Muscle layer of colon (tissue), 2 donors: Measurements from ENCODE around the gene PIGL.

Experiments
- H3K27ac ChIP-seq: one replicate; pipeline ENCODE4 v1.7.0; 2013; ENCODE audit warnings: low read depth, mild to moderate bottlenecking, low read length, moderate library complexity
- H3K27me3 ChIP-seq, 2 donors: one replicate each; pipeline ENCODE4 v1.7.0; 2013; ENCODE audit warnings: low read length in 2 of 2, mild to moderate bottlenecking in 2 of 2; ENCODE audit not compliant: insufficient read depth in 2 of 2, control insufficient read depth in 1 of 2
- H3K36me3 ChIP-seq: one replicate; pipeline ENCODE4 v1.7.0; 2013; ENCODE audit warnings: mild to moderate bottlenecking, low read length; ENCODE audit not compliant: insufficient read depth
- H3K4me1 ChIP-seq: one replicate; pipeline ENCODE4 v1.7.0; 2013; ENCODE audit warnings: mild to moderate bottlenecking, low read length; ENCODE audit not compliant: insufficient read depth
- H3K4me3 ChIP-seq, 2 donors: one replicate each; pipeline ENCODE4 v1.7.0; 2013; ENCODE audit warnings: low read length in 2 of 2, low read depth in 1 of 2, mild to moderate bottlenecking in 1 of 2, moderate library complexity in 1 of 2
- H3K9ac ChIP-seq: one replicate; pipeline ENCODE4 v1.7.0; 2013; ENCODE audit warnings: low read length
- H3K9me3 ChIP-seq: one replicate; pipeline ENCODE4 v1.7.0; 2013; ENCODE audit warnings: mild to moderate bottlenecking, low read length
- donor health status: abdominal sarcoma.
- donor health status: Adenocarcinoma of cecum.

The PIGL gene

DNA sequence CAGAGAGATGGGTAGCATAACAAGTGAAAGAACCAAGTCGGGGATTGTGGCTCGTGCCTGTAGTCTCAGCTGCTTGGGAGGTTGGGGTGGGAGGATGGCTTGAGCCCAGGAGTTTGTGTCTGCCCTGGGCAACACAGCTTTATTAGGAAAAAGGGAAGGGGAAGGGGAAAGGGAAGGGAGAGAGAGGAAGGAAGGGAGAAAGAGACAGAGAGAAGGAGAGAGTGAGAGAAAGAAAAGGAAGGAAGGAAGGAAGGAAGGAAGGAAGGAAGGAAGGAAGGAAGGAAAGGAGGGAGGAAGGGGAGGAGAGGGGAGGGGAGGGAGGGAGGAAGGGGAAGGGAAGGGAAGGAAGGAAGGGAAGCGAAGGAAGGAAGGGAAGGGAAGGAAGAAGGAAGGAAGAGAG lies 103.0 kb downstream of the PIGL start:
- H3K27me3 ChIP-seq, result no peaks in the 10 kb centered on the region
- H3K4me1 ChIP-seq, result no peaks in the 10 kb centered on the region
- H3K9me3 ChIP-seq, result no peaks in the 10 kb centered on the region
- no peak overlapping the region for H3K9ac ChIP-seq
- no peak overlapping the region for H3K27ac ChIP-seq
- H3K4me3 ChIP-seq, result no peak overlapping the region
- H3K36me3 ChIP-seq, result no peaks in the 10 kb centered on the region

DNA sequence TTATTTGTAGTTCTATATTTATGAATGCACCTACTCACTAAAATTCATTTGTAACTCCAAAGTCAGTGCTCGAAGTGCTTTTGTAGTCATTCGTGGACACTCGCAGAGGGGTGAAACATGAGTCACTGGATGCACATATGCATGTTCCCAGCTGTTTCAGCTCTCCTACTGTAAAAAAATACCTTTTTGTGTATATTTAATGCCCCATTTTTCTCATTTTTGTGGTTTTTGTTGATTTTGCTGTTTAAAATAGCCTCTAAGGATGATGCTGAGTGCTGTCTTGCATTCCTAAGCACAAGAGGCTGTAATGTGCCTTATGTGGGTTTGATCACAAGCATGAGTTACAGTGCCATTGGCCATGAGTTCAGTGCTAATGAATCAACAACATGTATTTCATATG lies 105.6 kb downstream of the PIGL start:
- H3K4me1 ChIP-seq, result no peaks in the 10 kb centered on the region
- H3K4me3 ChIP-seq, result no peak overlapping the region
- H3K36me3 ChIP-seq, result peaks cover 15% of the 10 kb centered on the region
- H3K27ac ChIP-seq, result no peak overlapping the region
- H3K9me3 ChIP-seq, result no peaks in the 10 kb centered on the region
- H3K27me3 ChIP-seq, result no peaks in the 10 kb centered on the region
- no peak overlapping the region for H3K9ac ChIP-seq

DNA sequence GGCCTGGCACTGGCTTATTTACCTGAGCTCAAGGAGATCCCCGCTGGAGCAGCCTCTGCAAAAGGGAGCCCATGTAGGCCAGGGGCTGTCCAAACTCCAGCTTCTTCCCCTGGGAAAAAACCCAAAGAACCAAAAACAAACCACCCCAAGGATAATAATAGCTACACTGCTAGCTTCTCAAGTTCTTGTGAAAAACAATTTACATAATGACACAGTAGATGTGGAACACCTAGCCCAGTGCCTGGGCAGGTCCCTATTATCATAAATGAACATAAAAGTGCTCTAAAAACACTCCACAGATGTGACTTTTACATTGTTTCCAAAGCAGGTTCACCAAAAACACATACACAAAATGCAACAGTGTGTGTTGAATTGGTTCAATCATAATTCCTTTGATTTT lies 109.0 kb downstream of the PIGL start:
- peaks cover 15% of the 10 kb centered on the region for H3K36me3 ChIP-seq
- H3K27ac ChIP-seq, result no peak overlapping the region
- no peak overlapping the region for H3K4me3 ChIP-seq
- no peaks in the 10 kb centered on the region for H3K4me1 ChIP-seq
- no peaks in the 10 kb centered on the region for H3K9me3 ChIP-seq
- H3K27me3 ChIP-seq, result no peaks in the 10 kb centered on the region
- H3K9ac ChIP-seq, result no peak overlapping the region

DNA sequence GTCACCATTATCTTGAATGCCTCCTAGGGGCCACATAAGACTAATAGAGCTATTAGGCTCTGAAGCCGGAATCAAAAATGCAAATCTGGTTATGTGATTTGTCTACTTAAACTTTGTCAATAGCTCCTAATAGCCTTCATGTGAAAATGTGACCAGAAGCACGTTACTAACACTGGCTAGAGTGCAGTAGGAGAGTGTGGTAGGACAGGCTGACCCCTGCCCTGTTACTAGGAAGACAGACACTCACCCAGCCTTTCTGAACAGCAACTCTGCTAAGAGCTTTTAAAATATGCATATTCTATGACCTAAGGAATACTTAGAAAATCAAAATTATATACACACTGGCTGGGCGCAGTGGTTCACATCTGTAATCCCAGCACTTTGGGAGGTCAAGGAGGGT lies 110.0 kb downstream of the PIGL start:
- Histone ChIP-seq H3K4me1 (no peaks in the 10 kb centered on the region), H3K9ac (no peak overlapping the region), H3K4me3 (no peak overlapping the region), H3K36me3 (peaks cover 15% of the 10 kb centered on the region), H3K27me3 (no peaks in the 10 kb centered on the region), H3K9me3 (no peaks in the 10 kb centered on the region), H3K27ac (no peak overlapping the region)

DNA sequence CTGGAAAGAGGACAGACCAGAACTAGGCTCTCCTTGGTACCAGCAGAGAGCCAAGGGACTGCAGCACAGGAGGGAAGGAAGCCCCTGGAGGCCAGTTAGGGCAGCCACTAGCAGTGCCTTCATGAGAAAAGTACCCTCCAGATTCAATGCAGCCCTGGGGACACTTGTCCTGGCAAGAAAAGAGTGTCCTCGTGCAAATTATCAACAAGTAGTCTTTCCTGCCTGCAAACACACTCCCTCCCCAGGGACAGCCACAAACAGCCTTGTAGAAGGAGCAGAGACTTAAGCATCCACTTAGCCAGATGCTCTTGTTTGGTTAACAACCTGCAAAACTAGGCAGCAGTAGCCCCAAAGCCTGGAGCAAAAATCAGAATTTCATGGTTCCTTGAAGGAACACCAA lies 112.0 kb downstream of the PIGL start:
- H3K36me3 ChIP-seq, result peaks cover 15% of the 10 kb centered on the region
- no peak overlapping the region for H3K9ac ChIP-seq
- no peaks in the 10 kb centered on the region for H3K4me1 ChIP-seq
- H3K27ac ChIP-seq, result no peak overlapping the region
- H3K9me3 ChIP-seq, result no peaks in the 10 kb centered on the region
- H3K27me3 ChIP-seq, result no peaks in the 10 kb centered on the region
- H3K4me3 ChIP-seq, result no peak overlapping the region

DNA sequence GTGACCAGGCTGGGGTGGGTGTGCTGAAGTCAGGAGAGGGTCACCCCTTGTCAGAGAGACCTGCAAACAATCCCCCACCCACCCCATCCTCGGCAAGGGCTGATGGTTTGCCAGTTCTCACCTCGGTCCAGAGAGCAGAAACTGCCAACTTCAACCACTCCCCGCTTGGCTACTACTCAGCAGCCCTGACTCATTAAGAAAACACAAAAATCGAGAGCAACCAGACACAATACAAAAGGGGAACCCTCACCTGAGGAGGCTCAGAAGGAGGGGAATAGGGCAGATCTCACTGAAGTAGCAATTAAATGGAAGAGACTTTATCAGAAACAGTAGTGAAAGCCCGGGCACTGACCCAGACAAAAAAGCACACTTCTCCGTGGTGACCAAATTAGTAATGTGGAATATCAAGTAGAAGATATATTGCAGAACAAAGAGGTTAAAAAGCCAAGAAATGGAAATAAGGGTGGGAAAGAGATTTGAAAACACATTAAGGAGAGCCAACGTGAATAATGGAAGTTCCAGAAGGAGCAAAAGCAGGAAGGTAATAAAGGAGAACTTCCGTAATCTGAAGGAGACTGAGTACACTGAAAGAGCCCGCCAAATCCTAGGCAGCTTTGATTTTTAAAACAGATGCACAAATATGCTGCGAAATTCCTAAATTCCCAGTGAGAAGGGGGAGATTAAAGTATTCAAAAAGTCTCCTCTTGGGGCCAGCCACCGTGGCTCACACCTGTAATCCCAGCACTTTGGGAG lies 112.7 kb downstream of the PIGL start:
- H3K4me3 ChIP-seq, result no peak overlapping the region
- no peak overlapping the region for H3K27ac ChIP-seq
- H3K36me3 ChIP-seq, result peaks cover 15% of the 10 kb centered on the region
- H3K4me1 ChIP-seq, result no peaks in the 10 kb centered on the region
- no peaks in the 10 kb centered on the region for H3K27me3 ChIP-seq
- H3K9ac ChIP-seq, result no peak overlapping the region
- H3K9me3 ChIP-seq, result no peaks in the 10 kb centered on the region

DNA sequence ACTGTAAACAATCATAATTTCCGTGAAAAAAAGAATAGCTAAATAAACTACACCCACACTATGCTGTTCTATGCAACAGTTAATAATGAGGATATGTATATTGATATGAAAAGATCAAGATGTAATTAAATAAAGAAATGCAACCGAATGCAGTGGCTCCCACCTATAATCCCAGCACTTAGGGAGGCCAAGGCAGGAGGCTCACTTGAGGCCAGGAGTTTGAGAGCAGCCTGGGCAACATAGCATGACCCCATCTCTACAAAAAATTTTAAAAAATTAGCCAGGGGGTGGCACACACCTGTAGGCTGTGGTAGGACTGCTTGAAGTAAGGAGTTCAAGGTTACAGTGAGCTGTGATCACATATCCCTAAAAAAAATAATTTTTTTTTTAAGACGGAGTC lies 121.4 kb downstream of the PIGL start:
- no peaks in the 10 kb centered on the region for H3K4me1 ChIP-seq
- no peak overlapping the region for H3K4me3 ChIP-seq
- H3K27ac ChIP-seq, result no peak overlapping the region
- H3K9ac ChIP-seq, result no peak overlapping the region
- H3K27me3 ChIP-seq, result no peaks in the 10 kb centered on the region
- H3K9me3 ChIP-seq, result no peaks in the 10 kb centered on the region
- H3K36me3 ChIP-seq, result no peaks in the 10 kb centered on the region

DNA sequence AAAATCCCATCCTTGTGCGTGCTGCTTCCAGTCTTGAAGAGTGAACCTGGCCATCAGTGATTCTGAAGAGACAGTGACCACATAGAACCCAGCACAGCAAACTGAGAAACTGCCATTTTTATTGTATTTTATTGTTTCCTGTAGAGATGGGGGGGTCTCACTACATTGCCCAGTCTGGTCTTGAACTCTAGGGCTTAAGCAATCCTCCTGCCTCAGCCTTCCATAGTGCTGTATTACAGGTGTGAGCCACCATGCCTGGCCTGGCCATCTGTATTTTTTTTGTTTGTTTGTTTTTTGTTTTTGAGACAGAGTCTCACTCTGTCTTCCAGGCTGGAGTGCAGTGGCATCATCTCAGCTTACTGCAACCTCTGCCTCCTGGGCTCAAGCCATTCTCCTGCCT lies 122.4 kb downstream of the PIGL start:
- no peak overlapping the region for H3K4me3 ChIP-seq
- H3K9me3 ChIP-seq, result no peaks in the 10 kb centered on the region
- H3K27me3 ChIP-seq, result no peaks in the 10 kb centered on the region
- H3K27ac ChIP-seq, result no peak overlapping the region
- H3K36me3 ChIP-seq, result no peaks in the 10 kb centered on the region
- H3K9ac ChIP-seq, result no peak overlapping the region
- H3K4me1 ChIP-seq, result no peaks in the 10 kb centered on the region

DNA sequence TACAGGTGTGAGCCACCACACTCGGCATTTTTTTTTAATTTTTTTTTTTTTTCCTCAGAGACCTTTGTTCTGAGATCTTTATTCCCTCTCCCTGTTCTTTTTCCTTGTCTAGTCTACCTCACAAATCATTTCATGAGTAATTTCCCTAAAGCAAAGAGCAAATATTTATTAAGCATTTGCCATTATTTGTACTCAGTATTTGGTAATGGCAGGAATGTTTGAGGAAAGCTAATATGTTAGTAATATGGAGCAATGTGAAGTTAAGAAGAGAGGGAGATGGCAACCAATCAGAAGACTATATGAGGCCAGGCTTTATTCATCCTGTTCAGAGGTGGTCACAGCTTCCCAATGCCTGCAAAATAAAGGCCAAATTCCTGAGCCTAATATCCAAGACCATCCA lies 122.9 kb downstream of the PIGL start:
- H3K9ac ChIP-seq, result no peak overlapping the region
- H3K27ac ChIP-seq, result no peak overlapping the region
- no peak overlapping the region for H3K4me3 ChIP-seq
- H3K9me3 ChIP-seq, result no peaks in the 10 kb centered on the region
- no peaks in the 10 kb centered on the region for H3K27me3 ChIP-seq
- no peaks in the 10 kb centered on the region for H3K4me1 ChIP-seq
- H3K36me3 ChIP-seq, result no peaks in the 10 kb centered on the region

DNA sequence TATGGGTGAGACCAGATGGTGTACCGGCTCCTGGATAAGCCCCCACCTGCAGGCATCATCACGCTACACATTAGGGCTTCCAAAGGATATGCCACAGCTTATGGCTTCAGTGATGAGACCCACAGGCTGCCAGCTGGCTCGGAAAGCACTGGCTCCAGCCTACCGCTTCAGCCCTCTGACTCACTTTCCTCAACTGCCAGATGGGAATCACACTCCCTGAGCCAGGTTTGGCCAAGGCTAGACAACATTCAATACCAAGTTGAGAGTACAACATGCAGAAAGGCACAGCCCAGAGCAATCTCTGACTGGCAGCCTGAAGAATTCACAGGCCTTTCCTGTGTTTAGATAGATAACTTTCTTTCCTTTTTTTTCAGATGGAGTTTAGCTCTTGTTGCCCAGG lies 126.0 kb downstream of the PIGL start:
- H3K9me3 ChIP-seq, result no peaks in the 10 kb centered on the region
- no peak overlapping the region for H3K9ac ChIP-seq
- H3K4me1 ChIP-seq, result no peaks in the 10 kb centered on the region
- no peak overlapping the region for H3K27ac ChIP-seq
- no peaks in the 10 kb centered on the region for H3K36me3 ChIP-seq
- H3K4me3 ChIP-seq, result no peak overlapping the region
- H3K27me3 ChIP-seq, result no peaks in the 10 kb centered on the region

DNA sequence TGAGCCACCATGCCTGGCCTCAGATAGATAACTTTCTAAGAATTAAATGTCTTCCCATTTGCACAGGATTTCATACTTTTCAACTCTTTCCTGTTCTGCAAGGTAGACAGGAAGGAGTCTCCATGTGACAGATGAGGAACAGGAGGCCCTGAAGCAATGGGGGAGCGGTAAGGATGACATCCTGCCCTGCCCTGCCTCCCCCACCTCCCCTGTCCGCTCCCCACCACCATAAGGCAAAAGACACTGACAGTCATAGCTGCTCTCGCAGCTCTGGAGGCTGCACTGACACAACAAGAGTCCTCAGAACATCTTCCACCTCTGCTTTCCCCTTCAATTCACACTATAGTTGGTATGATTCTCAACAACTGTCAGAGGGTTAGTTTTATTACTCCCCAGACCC lies 126.6 kb downstream of the PIGL start:
- H3K27ac ChIP-seq, result no peak overlapping the region
- no peaks in the 10 kb centered on the region for H3K27me3 ChIP-seq

DNA sequence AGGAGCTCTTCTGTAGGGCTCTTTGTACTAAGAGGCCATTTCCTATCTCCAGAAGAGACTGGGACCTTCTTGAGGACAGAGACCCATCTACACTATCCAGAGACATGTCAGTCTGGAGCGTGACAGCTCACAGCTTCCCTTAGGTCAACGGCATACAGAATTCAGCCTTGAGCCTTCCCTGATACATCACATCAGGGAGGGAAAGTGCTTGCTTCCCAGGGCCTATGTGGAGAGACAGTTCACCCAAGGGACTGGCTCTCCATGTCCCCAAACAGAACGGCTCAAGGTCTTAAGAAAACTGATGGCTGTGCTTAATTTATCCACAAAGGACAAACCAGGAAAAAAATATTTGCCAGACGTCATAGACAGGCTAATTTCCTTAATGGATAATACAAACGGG lies 128.6 kb downstream of the PIGL start:
- Histone ChIP-seq H3K27ac (no peak overlapping the region), H3K27me3 (no peaks in the 10 kb centered on the region), H3K4me3 (no peak overlapping the region), H3K36me3 (no peaks in the 10 kb centered on the region), H3K4me1 (no peaks in the 10 kb centered on the region), H3K9me3 (no peaks in the 10 kb centered on the region), H3K9ac (no peak overlapping the region)

More for the DNA sequence above, 126.6 kb downstream of the PIGL start:
- Histone ChIP-seq H3K4me3 (no peak overlapping the region), H3K36me3 (no peaks in the 10 kb centered on the region), H3K9me3 (no peaks in the 10 kb centered on the region), H3K4me1 (no peaks in the 10 kb centered on the region), H3K9ac (no peak overlapping the region)
